HG03520 (cell line): ENCODE data around the gene FAM53B.
A peak's percentile ranks its signal among the peaks of the same experiment; 100 is the strongest.

Experiments
- ATAC-seq: cut with Tn5 transposase; IDR thresholded peaks from one replicate; pipeline ENCODE4 v1.9.1; 2021; ENCODE audit warnings: mild to moderate bottlenecking, moderate library complexity; ENCODE audit not compliant: unreplicated experiment

The FAM53B gene

GRCh38 chr10:124743191-124744101 is 732 bp downstream of the FAM53B start:
- no peak for ATAC-seq

GRCh38 chr10:124742413-124743190 is 1.6 kb downstream of the FAM53B start:
- no peak for ATAC-seq

DNA sequence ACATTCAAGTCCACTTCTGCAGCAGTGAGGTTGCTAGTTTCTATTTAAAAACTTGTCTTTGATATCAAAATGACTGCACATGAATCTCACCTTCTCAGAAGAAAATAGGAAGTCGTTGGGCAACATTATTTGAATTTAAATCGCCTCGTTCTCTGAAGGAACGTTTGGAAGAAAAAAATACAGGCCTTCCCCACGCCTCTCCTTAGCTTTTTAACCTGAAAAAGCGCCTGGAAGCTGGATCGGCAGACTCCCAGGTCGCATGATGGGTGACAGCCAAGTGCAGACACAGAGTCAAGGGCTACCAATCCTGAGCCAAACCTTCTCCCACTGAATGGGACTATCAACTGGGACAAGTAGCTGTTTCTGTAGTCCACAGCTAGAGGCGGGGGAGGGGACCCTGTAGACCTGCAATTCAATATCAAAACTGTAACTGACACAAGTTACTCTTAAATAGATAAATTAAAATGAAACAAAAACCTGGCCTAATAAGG is 2.2 kb downstream of the FAM53B start:
- no peak for ATAC-seq

DNA sequence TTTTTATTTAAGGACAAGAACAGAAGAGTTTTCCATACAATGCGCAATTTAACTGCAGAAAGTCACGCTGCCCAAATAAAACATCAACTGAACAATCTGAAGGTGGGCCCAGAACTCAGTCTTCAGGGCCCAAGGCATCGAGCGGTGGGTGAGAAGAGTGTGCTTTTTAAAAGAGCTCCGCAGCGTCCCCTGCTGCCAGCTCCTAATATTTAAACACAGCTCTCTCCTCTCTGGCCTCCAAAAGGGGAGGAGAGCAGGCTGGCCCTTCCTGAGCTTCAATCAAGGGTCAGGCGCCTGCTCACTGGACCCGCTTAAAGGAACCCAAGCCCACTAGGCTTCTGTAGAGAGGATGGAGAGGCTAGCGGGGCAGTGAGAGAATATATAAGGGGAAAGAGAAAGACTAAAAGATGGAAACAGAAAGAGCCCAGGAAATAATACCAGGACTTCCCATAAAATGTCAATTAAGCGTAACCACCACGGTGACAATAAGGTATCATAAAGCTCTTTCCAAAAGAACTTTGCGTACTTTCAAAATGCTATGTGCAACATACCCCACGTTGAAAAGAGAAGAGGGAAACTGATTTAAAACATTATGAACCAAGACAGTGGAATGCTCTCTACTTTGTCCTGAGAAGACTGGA is 2.8 kb downstream of the FAM53B start:
- peak; percentile 29 for ATAC-seq

- ATAC-seq, result peak; percentile 6
These were observed 3.6 kb downstream of the FAM53B start for GRCh38 chr10:124740369-124741280.

- no peak for ATAC-seq
These were observed 4.2 kb downstream of the FAM53B start for GRCh38 chr10:124739986-124740368.

GRCh38 chr10:124739119-124739921 is 4.9 kb downstream of the FAM53B start:
- ATAC-seq, result no peak

DNA sequence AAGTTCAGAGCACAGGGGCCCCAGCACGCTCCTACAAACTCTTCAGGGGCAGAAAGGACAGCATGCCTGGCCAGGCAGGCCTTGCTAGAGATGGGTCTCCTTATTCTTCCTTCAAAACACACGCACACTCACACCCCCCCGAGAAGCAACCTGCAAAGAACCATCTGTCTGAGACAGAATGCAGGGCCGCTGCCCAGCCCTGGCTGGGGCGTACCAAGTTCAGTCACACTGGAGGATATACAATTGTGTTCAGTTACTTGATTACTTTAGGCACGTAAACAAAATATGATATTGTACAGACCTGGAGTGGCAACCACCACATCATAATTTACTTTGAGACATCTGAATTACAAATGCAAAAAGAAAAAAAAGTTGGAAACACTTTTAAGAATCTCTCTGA is 5.7 kb downstream of the FAM53B start:
- ATAC-seq, result no peak

DNA sequence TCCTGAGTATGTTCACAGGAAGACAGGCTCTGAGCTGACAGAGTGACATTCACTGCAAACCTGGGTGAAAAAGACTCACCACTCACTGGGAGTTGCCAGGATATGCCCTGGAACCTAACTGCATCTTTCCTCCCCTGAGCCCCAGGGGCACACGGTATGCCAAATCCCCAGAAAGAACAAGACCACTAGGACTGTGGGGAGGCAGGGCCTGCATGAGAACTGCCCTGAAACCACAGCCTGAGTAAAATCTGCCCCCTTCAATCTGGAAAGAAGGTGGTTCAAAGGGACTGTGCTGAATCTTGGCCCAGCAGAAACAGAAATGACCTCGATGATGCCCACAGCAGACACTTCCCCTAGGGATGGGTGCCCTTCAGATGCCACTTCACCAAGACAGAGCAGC is 6.5 kb downstream of the FAM53B start:
- no peak for ATAC-seq

DNA sequence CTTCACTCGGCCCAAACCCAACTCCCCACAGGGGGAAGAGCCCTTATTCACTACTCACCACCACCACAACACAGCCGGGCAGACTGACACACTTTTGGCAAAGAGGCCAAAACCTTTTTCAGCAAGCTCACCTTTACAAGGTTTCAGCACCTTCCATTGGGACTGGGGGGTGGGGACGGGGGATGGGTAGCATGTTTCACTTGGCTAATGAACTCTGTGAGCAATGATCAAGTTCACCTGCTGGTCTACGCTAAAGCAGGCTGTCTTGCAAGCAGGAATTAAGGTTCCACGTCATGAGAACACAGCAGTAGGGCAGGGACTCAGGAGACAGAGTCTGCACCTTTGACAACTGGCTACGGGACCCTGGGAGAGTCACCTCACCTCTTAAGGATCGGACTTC is 7.0 kb downstream of the FAM53B start:
- ATAC-seq, result no peak

DNA sequence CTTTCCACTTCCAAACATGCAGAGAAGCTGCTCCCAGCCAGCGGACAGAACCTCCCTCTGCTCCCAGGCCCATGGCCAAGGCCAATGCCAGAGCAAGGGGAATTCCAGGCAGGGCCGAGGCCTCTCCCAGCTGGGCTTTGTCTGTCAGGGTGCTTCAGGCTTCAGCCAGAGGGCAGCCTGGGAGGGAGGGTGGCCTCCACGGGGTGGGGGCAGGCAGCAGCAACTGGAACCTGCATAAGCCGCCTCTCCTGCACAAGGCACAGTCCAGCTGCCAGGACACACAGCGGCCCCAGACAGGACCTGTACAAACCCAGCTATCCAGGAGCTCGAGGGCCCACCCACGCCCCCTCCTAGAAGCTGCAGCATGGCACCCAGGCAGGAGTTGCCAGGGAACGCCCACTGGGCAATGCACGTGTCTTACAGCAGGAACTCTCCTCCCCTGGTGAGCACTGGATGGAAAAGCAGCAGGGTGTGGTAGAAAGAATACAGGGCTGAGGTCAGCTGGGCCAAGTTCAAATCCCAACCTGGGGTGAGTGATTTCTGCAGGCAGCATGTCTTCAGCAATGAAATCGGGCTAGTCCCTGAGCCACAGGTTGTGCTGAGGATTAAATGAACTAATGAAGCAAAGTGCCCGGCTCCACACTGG is 7.6 kb downstream of the FAM53B start:
- no peak for ATAC-seq

- no peak for ATAC-seq
These were observed 8.5 kb downstream of the FAM53B start for GRCh38 chr10:124735491-124736286.

DNA sequence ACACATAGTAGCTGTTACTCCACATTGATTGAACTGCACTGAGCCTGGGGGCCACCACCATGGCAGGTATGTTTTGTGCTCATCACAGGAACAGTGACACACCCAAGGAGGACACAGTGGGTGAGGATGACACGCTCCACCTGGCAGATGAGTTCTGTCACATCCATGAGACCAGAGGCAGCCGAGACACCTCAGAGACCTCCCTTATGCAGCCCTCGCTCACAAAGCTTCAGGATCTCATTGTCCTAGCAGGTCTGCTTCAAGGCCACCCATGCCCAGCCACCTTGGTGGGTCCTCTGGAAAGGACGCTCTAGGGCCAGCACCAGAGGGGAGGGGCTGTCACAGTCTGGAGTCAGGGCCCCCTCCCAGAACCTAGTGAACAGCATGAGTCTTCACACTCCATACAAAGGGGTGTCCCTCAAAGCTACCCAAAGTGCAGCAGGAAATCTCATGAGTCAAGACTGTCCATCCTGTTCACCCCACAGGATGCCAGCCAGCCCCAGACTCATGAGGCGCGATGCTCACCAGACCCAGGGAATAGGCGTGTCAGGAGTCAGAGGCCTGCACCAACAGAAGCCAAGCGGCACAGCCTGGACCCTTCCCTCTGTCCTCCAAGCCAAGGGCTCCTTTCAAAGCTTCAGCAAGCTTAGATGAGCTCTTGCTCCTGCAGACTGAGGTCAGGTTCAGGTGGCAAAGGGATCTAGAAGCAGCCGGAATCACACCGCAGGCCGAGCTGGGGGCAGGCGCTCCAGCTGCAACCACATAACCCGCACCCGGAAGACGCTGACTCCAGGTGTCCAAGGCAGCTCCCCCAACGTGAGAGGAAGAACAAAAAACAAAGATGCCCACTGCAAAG is 9.6 kb downstream of the FAM53B start:
- ATAC-seq, result no peak

DNA sequence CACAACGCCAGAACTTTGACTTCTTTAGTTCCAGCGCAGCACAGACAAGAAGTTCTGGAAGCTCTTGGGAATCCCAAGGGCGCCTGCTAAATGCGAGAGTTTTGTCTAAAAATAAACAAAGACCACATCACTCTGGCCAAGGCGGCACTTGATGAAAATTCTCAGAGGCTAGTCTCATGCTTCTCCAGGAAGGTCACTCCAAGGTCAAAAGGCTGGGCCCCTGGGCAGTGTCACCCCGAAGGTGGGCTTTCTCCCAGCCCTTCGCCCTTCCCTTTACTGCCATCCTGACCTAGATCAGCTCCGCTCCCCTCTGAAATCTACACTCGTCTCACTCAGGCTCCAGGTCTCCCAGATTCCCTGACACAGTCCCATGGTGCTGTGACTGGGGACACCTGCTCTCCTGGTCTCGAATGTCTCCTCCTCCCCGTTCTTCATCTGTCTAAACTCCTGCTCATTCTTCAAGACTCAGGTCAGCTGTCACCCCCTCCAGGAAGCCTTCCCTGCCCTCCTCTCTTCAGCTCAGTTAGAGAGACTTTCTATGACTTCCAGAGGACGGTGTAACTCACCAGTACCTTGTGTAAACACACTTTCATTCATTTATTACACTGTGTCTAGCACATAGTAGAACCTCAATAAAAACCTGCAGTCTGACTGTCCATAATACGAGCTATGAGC is 10.5 kb downstream of the FAM53B start:
- no peak for ATAC-seq

- ATAC-seq, result peak; percentile 55
These were observed 11.1 kb downstream of the FAM53B start for GRCh38 chr10:124732931-124733570.

- ATAC-seq, result no peak
These were observed 12.6 kb downstream of the FAM53B start for GRCh38 chr10:124731551-124731950.
